Activated T-helper 1 cell treated with anti-CD3 and anti-CD28 coated beads, Interleukin-12 subunit alpha, Interleukin-12 subunit beta, Interleukin-2, Interleukin-4 antibody, amounts not matched to agents 30 ng/mL and 10 ng/mL and 1 ng/mL, durations not matched to agents 14 hours and 24 hours and 36 hours (primary cell): ENCODE results near the gene MEGF8. TPM values are rescaled to one million over a fixed set of nuclear protein-coding genes. Genes with fewer than 3 reads are reported as not detected.

Source experiments
- DNase-seq: peaks from one replicate; pipeline ENCODE4 v3.0.0; 2021; ENCODE audit warnings: low spot score
- H3K27ac Mint-ChIP-seq: one replicate; pipeline ENCODE4 v1.8.0; 2021; ENCODE audit warnings: mild to moderate bottlenecking, mixed read lengths
- H3K27me3 Mint-ChIP-seq: one replicate; pipeline ENCODE4 v1.8.0; 2022; ENCODE audit warnings: mild to moderate bottlenecking, moderate library complexity, mixed read lengths; ENCODE audit not compliant: insufficient read depth
- H3K36me3 Mint-ChIP-seq: one replicate; pipeline ENCODE4 v1.8.0; 2021; ENCODE audit warnings: low read depth, mixed read lengths
- H3K4me1 Mint-ChIP-seq: one replicate; pipeline ENCODE4 v1.8.0; 2021; ENCODE audit warnings: low read depth, mixed read lengths
- H3K4me3 Mint-ChIP-seq: one replicate; pipeline ENCODE4 v1.8.0; 2021; ENCODE audit warnings: mild to moderate bottlenecking, moderate library complexity, mixed read lengths
- H3K9me3 Mint-ChIP-seq: one replicate; pipeline ENCODE4 v1.8.0; 2021; ENCODE audit warnings: mixed read lengths
- intact Hi-C: fragments of 100-400 bp; cut with micrococcal nuclease; formaldehyde crosslinking; loops from one replicate; pipeline ENCODE4 v1.15.1; 2024
- total RNA-seq: library from RNA; stranded (reverse); gene quantifications from 2 replicates; pipeline ENCODE4 v1.2.3, GENCODE V29; 2022

Gene MEGF8
- total RNA-seq, 1 donor from 2014 or later, result 7.5 TPM

DNA sequence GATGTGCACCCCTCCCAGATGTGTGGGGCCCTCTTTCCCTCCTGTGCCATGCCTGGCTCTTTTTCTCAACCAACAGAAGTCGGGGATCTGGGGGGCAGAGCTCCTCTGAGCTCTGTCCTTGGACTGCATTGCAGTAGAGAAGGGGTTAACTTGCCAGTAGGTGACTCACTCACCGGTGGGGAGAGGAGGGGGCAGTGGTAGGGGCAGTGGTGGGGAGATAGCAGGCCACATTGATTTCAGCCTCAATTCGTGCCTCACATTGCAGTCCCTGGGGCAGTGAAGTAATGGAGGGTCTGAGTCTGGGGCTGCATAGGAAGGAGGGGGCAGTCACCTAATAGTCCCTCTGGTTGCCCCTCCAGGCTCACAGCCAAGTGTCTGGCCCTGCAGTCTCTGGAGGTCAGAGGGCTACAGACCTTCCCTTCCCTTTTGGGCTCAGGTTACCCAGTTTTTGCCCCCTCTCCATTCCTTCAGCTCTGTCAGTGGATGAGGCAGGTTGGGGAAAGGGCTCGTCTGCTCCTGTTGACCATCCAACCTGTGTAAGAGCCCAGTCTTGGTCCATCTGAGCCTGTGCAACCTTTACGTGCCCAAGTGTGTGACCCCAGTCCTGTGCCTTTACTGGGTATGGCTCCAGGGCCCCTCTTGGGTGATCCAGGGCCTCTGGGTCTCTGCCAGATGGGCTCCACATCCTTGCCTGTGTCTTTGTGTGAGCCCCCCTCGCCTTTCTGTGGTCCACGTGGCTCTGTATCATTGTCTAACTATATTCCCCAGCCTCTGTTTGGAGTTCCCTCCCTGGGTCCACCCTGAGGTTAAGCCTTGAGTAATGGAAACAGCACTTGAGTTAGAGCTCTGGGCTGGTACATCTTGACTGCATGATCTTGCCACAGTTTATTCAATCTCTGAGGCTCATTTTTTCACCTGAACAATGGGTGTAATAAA, 43.3 kb upstream of the MEGF8 start:
- DNase-seq, result no peak
- Mint-ChIP-seq H3K27me3 (no peaks in the 10 kb centered on the region), H3K27ac (no peak overlapping the region), H3K36me3 (peaks cover 5% of the 10 kb centered on the region), H3K4me3 (no peak overlapping the region), H3K4me1 (peaks cover 55% of the 10 kb centered on the region), H3K9me3 (no peaks in the 10 kb centered on the region)
- intact Hi-C loops, result loop anchor here (2.0 to 5.0 kb wide), 5 partner anchors 65 to 205 kb away; partner anchors contain the start of genes DEDD2 and ZNF574

DNA sequence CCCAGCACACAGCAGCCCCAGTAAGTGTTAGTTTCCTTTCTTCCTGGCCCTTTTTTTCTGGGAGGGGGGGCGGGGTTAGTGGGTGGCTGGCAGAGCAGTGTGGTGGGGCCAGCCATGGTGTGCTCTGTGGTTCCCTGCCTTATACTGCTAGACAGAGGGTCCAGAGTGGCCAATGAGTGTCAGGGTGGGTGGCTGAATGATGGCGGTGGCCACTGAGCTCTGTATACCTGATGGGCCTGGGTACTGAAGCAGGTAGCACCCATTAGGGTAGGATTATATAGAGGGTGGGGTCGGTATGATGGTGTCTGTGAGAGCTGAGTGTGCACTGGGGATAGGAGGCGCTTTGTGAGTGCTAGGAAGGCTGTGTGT, 42.6 kb upstream of the MEGF8 start:
- H3K36me3 Mint-ChIP-seq, result peaks cover 5% of the 10 kb centered on the region
- intact Hi-C loops, result loop anchor here (1.0 to 5.0 kb wide), 12 partner anchors 15 to 206 kb away; partner anchors contain the start of genes DEDD2, ERF, MEGF8 and PAFAH1B3
- DNase-seq, result no peak
- H3K27me3 Mint-ChIP-seq, result no peaks in the 10 kb centered on the region
- H3K4me1 Mint-ChIP-seq, result peaks cover 50% of the 10 kb centered on the region
- H3K4me3 Mint-ChIP-seq, result no peak overlapping the region
- H3K27ac Mint-ChIP-seq, result no peak overlapping the region
- H3K9me3 Mint-ChIP-seq, result no peaks in the 10 kb centered on the region

DNA sequence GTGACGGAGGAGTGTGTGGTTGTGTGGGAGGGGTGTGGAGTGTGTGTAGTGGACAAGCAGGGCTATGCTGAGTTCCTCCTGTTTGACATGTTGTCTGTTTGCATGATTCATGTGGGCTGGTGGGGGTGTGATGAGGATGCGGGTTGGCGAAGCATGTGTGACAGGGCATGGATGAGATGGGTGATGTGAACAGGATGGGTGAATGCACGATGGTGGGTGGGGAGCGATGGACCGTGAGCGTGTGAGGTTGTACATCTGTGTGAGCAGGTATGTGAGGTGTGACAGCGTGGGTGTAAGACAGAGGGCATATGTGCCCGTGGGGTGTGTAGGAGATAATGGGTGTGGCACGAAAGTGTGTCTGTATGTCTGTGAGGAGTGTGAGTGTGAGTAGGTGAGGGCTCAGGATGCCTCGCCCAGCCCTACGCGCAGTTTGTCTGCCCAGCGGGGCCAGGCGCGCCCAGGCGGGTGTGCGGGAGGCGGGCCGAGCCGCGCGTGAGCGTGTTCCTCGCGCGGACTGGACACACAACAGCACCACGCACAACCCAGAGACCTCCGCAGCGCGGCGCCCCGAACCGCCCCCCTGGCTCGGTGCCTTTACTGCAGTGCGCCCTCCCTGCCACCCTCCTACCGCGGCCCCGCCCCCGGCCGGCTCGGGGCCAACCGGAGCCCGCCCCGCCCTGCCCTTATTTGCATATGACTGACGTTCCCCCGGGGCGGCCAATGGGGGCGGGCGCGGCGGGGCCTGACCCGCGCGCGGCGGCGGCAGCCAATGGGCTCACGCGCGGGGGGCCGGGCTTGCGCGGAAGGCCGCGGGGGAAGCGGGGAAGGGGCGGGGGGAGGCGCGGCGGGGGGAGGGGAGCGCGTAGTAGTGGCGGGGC, 42.0 kb upstream of the MEGF8 start:
- DNase-seq, result peak; percentile 92
- Mint-ChIP-seq H3K4me3 (no peak overlapping the region), H3K27ac (no peak overlapping the region), H3K9me3 (no peaks in the 10 kb centered on the region), H3K36me3 (peaks cover 8% of the 10 kb centered on the region), H3K27me3 (no peaks in the 10 kb centered on the region), H3K4me1 (peaks cover 47% of the 10 kb centered on the region)
- intact Hi-C loops, result loop anchor here (1.0 to 5.0 kb wide), 12 partner anchors 15 to 206 kb away; partner anchors contain the start of genes DEDD2, ERF, MEGF8 and PAFAH1B3

DNA sequence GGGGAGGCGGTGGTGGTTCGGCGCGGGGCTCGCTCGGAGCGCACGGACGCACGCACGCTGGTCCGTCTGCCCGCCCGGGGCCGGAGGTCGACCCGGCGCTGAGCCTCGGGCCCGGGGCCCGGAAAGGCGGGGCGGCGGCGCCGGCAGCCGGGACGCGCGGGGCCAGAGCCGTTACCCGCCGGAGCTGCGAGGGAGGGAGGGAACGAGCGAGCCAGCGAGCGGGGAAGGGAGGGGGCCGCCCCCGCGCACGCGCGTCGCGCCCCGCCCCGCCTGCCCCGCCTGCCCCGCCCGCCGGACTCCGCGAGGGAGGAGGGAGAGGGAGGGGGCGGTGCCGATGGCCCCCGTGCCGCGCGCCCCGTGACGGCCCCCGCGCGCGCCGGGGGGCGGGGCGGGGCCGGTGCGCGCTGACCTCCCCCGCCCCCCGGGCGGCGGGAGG, 41.4 kb upstream of the MEGF8 start:
- Mint-ChIP-seq H3K4me3 (no peak overlapping the region), H3K27ac (no peak overlapping the region), H3K4me1 (peaks cover 41% of the 10 kb centered on the region), H3K9me3 (no peaks in the 10 kb centered on the region), H3K27me3 (no peaks in the 10 kb centered on the region), H3K36me3 (peaks cover 9% of the 10 kb centered on the region)
- peak; percentile 79 for DNase-seq
- intact Hi-C loops, result loop anchor here (5.0 kb wide), 2 partner anchors 82 to 207 kb away; partner anchors contain the start of gene ZNF574

DNA sequence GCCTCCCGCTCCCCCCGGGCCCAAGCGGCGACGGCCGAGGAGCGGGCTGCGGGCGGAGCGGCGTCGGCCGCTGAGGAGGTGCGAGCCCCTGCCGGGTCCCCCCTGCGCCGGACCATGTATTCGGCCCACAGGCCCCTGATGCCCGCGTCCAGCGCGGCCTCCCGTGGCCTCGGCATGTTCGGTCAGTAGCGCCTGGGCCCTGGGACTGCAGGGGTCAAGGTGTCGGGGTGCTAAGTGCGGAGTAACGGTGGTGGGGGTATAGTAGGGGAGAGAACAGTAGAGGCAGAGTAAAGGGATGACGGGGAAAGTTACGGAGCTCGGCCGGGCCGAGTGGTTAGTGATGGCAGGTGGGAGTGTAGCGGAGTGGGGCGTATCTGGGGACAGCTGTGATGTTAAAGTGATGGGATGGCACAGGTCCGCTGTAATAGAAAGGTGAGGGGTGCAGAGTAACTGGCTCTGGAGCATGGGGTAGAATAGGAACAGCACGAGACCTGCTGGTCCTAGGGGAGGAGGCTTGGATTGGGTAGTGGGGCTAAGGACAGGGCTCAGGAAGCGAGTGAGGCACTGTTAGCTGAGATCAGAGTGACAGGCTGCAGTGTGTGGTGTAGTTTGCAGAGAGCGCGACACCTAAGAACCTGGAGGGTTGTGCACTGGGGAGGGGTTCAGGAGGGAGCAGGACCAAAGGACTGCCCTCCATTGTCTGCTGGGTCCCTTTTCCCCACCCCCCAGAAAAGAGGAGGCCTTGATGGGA, 40.7 kb upstream of the MEGF8 start:
- Mint-ChIP-seq H3K4me3 (peak overlapping the region; percentile 93), H3K27ac (peak overlapping the region; percentile 95), H3K9me3 (no peaks in the 10 kb centered on the region), H3K36me3 (peaks cover 5% of the 10 kb centered on the region), H3K4me1 (peaks cover 34% of the 10 kb centered on the region), H3K27me3 (no peaks in the 10 kb centered on the region)
- DNase-seq, result no peak
- intact Hi-C loops, result loop anchor here (5.0 kb wide), 2 partner anchors 82 to 207 kb away; partner anchors contain the start of gene ZNF574

DNA sequence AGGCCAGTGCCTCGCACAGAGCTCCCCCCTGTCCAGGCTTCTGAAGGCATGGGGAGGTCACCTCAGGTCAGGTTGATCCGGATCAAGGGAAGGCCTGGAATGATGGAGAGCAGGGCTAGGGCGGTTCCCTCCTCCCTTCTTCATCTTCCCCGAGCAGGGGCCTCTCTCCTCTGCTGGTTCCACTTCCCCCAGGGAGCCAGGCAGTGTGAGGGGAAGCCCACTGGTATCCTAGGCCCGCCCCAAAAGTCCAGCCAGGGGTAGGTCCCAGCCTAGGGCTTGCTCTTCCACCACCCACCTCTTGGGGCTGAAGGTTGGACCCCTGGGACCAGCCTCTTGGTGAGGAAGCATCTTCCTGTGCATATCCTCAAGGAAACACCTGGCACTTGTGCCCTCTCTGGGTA, 39.9 kb upstream of the MEGF8 start:
- H3K36me3 Mint-ChIP-seq, result peaks cover 5% of the 10 kb centered on the region
- no peaks in the 10 kb centered on the region for H3K27me3 Mint-ChIP-seq
- H3K4me3 Mint-ChIP-seq, result peak overlapping the region; percentile 93
- H3K4me1 Mint-ChIP-seq, result peaks cover 33% of the 10 kb centered on the region
- no peak for DNase-seq
- intact Hi-C loops, result no loop called here
- H3K9me3 Mint-ChIP-seq, result no peaks in the 10 kb centered on the region
- peak overlapping the region; percentile 95 for H3K27ac Mint-ChIP-seq

DNA sequence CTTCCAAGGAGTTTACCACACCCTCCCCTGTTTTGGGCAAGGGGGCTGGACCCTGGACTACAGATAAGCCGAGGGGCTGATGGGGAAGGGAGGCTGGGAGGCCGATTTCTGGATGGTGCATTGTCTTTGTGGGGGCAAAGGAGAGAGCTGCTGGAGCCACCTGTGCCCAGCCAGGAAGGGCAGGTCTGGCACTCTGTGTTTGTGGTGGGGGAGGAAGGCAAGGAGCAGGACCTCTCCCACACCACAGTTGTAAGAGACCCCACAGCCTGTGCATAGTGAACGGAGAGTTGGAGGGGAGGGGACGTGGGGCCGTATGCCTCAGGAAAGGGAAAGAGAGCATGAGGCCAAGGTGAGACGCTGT, 39.5 kb upstream of the MEGF8 start:
- Mint-ChIP-seq H3K4me3 (peak overlapping the region; percentile 93), H3K27me3 (no peaks in the 10 kb centered on the region), H3K4me1 (peaks cover 33% of the 10 kb centered on the region), H3K27ac (peak overlapping the region; percentile 43), H3K9me3 (no peaks in the 10 kb centered on the region), H3K36me3 (peaks cover 5% of the 10 kb centered on the region)
- no peak for DNase-seq
- intact Hi-C loops, result no loop called here

DNA sequence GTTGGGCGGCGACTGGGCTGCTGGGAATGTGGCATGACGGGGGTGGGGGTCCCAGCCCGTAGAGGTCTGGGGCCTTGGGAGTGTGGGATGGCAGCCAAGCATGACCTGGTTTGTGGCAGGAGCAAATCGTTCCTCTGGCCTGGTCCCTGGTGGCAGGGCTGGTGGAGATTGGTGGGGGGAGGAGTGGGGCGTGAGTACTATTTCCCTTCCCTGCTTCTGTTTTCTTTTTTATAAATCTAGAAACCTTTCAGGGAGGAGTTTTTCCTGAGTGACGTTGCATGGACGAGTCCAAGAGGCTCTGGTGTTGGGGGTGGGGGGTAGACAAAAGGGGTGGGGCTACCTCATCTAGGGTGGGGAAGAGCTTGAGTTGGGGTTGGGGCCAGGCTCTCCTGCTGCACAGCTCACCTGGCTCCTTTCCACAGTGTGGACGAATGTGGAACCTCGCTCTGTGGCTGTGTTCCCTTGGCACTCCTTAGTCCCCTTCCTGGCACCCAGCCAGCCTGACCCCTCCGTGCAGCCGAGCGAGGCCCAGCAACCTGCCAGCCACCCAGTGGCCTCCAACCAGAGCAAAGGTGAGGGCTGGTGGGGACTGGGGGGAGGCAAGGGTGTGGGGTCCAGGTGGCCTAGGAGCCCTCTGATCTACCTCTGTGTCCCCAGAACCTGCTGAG, 39.0 kb upstream of the MEGF8 start:
- peaks cover 29% of the 10 kb centered on the region for H3K4me1 Mint-ChIP-seq
- no peak overlapping the region for H3K27ac Mint-ChIP-seq
- H3K9me3 Mint-ChIP-seq, result no peaks in the 10 kb centered on the region
- H3K27me3 Mint-ChIP-seq, result no peaks in the 10 kb centered on the region
- intact Hi-C loops, result no loop called here
- no peak for DNase-seq
- no peak overlapping the region for H3K4me3 Mint-ChIP-seq
- peaks cover 5% of the 10 kb centered on the region for H3K36me3 Mint-ChIP-seq

DNA sequence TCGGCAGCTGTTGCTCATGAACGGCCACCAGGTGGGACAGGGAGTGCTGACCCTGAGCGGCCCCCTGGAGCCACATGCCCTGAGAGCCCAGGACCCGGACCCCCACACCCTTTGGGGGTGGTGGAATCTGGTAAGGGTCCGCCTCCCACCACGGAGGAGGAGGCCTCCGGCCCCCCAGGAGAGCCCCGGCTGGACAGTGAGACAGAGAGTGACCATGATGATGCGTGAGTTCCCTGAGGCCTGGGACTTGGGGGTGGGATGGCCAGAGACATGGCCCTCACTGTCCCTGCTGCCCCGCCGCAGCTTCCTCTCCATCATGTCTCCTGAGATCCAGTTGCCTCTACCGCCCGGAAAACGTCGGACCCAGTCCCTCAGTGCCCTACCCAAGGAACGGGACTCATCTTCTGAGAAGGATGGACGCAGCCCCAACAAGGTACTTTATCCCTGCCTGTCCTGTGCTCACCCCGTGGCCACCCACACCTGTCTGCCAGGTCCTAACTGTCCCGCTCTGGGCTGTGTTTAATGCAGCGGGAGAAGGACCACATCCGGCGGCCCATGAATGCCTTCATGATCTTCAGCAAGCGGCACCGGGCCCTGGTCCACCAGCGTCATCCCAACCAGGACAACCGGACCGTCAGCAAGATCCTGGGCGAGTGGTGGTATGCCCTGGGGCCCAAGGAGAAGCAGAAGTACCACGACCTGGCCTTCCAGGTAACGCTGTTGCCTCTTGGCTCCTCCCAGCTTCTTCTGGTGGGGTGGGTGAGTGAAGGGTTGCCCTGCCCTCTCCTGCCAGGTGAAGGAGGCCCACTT, 38.2 kb upstream of the MEGF8 start:
- Mint-ChIP-seq H3K9me3 (no peaks in the 10 kb centered on the region), H3K27ac (no peak overlapping the region), H3K4me1 (peaks cover 22% of the 10 kb centered on the region), H3K27me3 (no peaks in the 10 kb centered on the region), H3K36me3 (peaks cover 10% of the 10 kb centered on the region), H3K4me3 (no peak overlapping the region)
- intact Hi-C loops, result no loop called here
- no peak for DNase-seq

DNA sequence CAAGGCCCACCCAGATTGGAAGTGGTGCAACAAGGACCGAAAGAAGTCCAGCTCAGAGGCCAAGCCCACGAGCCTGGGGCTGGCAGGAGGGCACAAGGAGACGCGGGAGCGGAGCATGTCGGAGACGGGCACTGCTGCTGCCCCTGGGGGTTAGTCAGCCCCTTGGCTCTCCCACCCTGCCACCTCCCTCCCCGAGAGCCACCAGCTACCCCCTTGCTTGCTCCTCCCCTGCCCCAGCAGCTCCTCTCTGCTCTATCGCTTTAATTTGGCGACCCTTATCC, 37.7 kb upstream of the MEGF8 start:
- intact Hi-C loops, result no loop called here
- Mint-ChIP-seq H3K27me3 (no peaks in the 10 kb centered on the region), H3K9me3 (no peaks in the 10 kb centered on the region), H3K4me3 (no peak overlapping the region), H3K4me1 (peaks cover 18% of the 10 kb centered on the region), H3K36me3 (peaks cover 10% of the 10 kb centered on the region), H3K27ac (no peak overlapping the region)
- no peak for DNase-seq

DNA sequence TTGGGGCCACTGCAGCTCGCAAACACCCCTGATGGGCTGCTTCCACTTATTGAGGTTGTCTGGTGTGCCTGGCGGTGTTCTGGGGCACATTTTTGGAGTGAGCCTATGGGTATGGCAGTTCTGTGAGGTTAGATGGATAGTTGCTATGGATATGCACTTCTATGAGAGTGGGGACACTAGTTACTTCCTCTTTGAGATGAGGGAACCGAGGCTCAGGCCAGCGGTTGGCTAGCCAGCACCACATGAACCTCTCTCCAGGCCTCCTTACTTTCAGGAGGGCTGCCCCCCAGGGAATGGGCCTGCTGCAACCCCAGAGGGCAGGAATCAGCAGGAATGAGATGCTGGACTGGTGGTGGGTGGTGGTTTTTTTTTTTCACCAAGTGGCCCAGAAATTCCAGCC, 37.0 kb upstream of the MEGF8 start:
- H3K36me3 Mint-ChIP-seq, result peaks cover 13% of the 10 kb centered on the region

More for the DNA sequence above, 37.0 kb upstream of the MEGF8 start:
- Mint-ChIP-seq H3K27ac (no peak overlapping the region), H3K9me3 (no peaks in the 10 kb centered on the region), H3K27me3 (no peaks in the 10 kb centered on the region), H3K4me3 (no peak overlapping the region), H3K4me1 (peaks cover 18% of the 10 kb centered on the region)
- DNase-seq, result no peak
- intact Hi-C loops, result no loop called here
